ENCODE data around the gene NUDC.

DNA sequence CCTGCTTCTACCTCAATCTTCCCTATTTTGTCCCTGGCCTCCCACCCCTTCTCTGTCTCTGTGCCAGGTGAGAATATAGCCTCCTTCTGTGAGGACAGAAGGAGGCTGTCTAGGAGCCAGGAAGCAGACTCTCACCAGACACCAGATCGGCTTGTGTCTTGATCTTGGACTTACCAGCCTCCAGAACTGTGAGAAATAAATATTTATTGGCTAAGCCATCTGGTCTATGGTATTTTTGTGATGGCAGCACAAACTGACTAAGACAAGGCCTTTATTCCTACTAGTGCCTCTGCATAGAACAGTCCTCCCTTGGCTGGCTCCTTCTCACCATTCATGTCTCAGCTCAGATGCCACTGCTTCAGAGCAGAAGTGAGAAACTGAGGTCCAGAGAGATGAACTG lies 33.3 kb upstream of the NUDC start:
- TF ChIP-seq, protein P1, sequence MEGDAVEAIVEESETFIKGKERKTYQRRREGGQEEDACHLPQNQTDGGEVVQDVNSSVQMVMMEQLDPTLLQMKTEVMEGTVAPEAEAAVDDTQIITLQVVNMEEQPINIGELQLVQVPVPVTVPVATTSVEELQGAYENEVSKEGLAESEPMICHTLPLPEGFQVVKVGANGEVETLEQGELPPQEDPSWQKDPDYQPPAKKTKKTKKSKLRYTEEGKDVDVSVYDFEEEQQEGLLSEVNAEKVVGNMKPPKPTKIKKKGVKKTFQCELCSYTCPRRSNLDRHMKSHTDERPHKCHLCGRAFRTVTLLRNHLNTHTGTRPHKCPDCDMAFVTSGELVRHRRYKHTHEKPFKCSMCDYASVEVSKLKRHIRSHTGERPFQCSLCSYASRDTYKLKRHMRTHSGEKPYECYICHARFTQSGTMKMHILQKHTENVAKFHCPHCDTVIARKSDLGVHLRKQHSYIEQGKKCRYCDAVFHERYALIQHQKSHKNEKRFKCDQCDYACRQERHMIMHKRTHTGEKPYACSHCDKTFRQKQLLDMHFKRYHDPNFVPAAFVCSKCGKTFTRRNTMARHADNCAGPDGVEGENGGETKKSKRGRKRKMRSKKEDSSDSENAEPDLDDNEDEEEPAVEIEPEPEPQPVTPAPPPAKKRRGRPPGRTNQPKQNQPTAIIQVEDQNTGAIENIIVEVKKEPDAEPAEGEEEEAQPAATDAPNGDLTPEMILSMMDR (IDR thresholded peaks at IDR 0.05; ENCODE audit: insufficient read depth, low read depth, low read length): no peak
- TF ChIP-seq EZH2 (IDR thresholded peaks at IDR 0.05; ENCODE audit: insufficient read depth, low read length): no peak
